Stomach (tissue), 9 donors: ENCODE data around the gene OR4E1. TPM values are rescaled to one million over a fixed set of nuclear protein-coding genes. Genes with fewer than 3 reads are reported as not detected.
"Not testable (repeated sequence)": the region's sequence is repeated elsewhere in the genome, so short reads cannot be mapped to it uniquely, and the experiment has no call there.

Source experiments
- DNase-seq, 2 donors: peaks; one replicate each; pipeline versions ENCODE4 v3.0.0 to v3.0.0-alpha.2; 2013 to 2019
- H3K27ac ChIP-seq, 5 donors: fragments of 200-600 bp in 4 of 5; sonication (generic) in 4 of 5; one replicate each; pipeline ENCODE4 v1.5.1; 2013 to 2019; ENCODE audit warnings: mild to moderate bottlenecking in 1 of 5, moderate library complexity in 1 of 5
- H3K27me3 ChIP-seq, 3 donors: fragments of 200-600 bp; sonication (generic); one replicate each; pipeline ENCODE4 v1.5.1; 2017 to 2019; ENCODE audit warnings: mixed run types in 1 of 3
- H3K36me3 ChIP-seq, 4 donors: fragments of 200-600 bp; sonication (generic); 1 replicate in 3 of 4; 2 replicates in 1 of 4; pipeline ENCODE4 v1.5.1; 2016 to 2019
- H3K4me1 ChIP-seq, 4 donors: fragments of 200-600 bp; sonication (generic); one replicate each; pipeline ENCODE4 v1.5.1; 2016 to 2019
- H3K4me3 ChIP-seq, 4 donors: fragments of 200-600 bp; sonication (generic) in 3 of 4; one replicate each; pipeline ENCODE4 v1.5.1; 2016 to 2019; ENCODE audit warnings: mild to moderate bottlenecking in 1 of 4
- H3K9me3 ChIP-seq, 4 donors: fragments of 200-600 bp; sonication (generic); one replicate each; pipeline ENCODE4 v1.5.1; 2016 to 2019
- CTCF ChIP-seq, 7 experiments: fragments of 450-650 bp in 4 of 7; fragments of 200-600 bp in 3 of 7; sonication (generic) in 3 of 7; IDR thresholded peaks; one replicate each; pipeline ENCODE4 v1.5.1; 2016 to 2019; ENCODE audit warnings: antibody characterized with exemption in 7 of 7, control low read depth in 2 of 7, mild to moderate bottlenecking in 1 of 7
- EP300 ChIP-seq: sonication (generic); formaldehyde crosslinking; IDR thresholded peaks from one replicate; pipeline ENCODE4 v1.6.1; 2017; ENCODE audit warnings: antibody characterized with exemption
- POLR2A ChIP-seq, 4 donors: fragments of 450-650 bp; IDR thresholded peaks; one replicate each; pipeline ENCODE4 v1.6.1; 2016; ENCODE audit warnings: antibody characterized with exemption in 4 of 4, control low read depth in 2 of 4, mild to moderate bottlenecking in 1 of 4, moderate library complexity in 1 of 4
- POLR2AphosphoS5 ChIP-seq, 3 donors: sonication (generic); formaldehyde crosslinking; IDR thresholded peaks; one replicate each; pipeline ENCODE4 v1.6.1; 2016; ENCODE audit warnings: antibody characterized with exemption in 3 of 3
- WGBS, 5 donors: extraction: QIAGEN DNeasy Blood & Tissue Kit in 3 of 5; methylation state at CpG; one replicate each; pipeline versions ENCODE4 v1.1.5 to v1.1.7; 2013 to 2018; 5-methylcytosine and 5-hydroxymethylcytosine counted together
- intact Hi-C: fragments of 100-400 bp; cut with DNase I; formaldehyde crosslinking; loops from one replicate; pipeline ENCODE4 v1.15.1; 2023; ENCODE audit warnings: low total_unique reads
- polyA plus RNA-seq, 3 donors: library from polyadenylated mRNA; stranded (reverse); fragments of 200-250 nt; gene quantifications; one replicate each; pipeline ENCODE4 v1.2.3, GENCODE V29; 2013
- total RNA-seq, 5 donors: library from RNA; depleted of rRNA; stranded (reverse); fragments of >200 nt; gene quantifications; one replicate each; pipeline versions ENCODE4 v1.1.0 to v1.2.3, GENCODE V29; 2014 to 2016
- donor health status: healthy with polysubstance abuse.
- donor health status: Bipolar disorder and iron deficiency.
- donor health status: healthy.

OR4E1 gene
- total and polyA plus RNA-seq, 8 donors, result not detected

GRCh38 chr14:21702316-21702715 lies 28.7 kb upstream of the OR4E1 start:
- Histone ChIP-seq H3K36me3 (no peaks in the 10 kb centered on the region), H3K4me1 (no peaks in the 10 kb centered on the region), H3K27ac (no peak overlapping the region), H3K9me3 (peaks cover 0 to 13% (median 6%) of the 10 kb centered on the region in 4 donors), H3K4me3 (no peak overlapping the region), H3K27me3 (no peaks in the 10 kb centered on the region)
- intact Hi-C loops, result no loop called here
- WGBS, 5 donors, result 55 to 71% (median 61%) methylated on average over 2 of the region's 2 CpGs
- TF ChIP-seq POLR2AphosphoS5 (IDR thresholded peaks at IDR 0.05) (no peak), EP300 (no peak), POLR2A (IDR thresholded peaks at IDR 0.05) (no peak), CTCF (IDR thresholded peaks at IDR 0.05) (no peak)
- no peak for DNase-seq

GRCh38 chr14:21699551-21699950 lies 25.9 kb upstream of the OR4E1 start:
- Histone ChIP-seq H3K27me3 (no peaks in the 10 kb centered on the region), H3K9me3 (peaks cover 0 to 9% (median 2%) of the 10 kb centered on the region in 4 donors), H3K4me3 (no peak overlapping the region), H3K36me3 (no peaks in the 10 kb centered on the region), H3K27ac (no peak overlapping the region), H3K4me1 (no peaks in the 10 kb centered on the region)
- intact Hi-C loops, result no loop called here
- 74 to 90% (median 75%) methylated on average over 2 of the region's 2 CpGs for WGBS, 5 donors
- TF ChIP-seq POLR2A (IDR thresholded peaks at IDR 0.05) (no peak), EP300 (no peak), CTCF (IDR thresholded peaks at IDR 0.05) (no peak), POLR2AphosphoS5 (IDR thresholded peaks at IDR 0.05) (no peak)
- no peak for DNase-seq

- H3K9me3 ChIP-seq, DNase-seq, H3K27ac ChIP-seq, H3K4me1 ChIP-seq, H3K4me3 ChIP-seq, H3K36me3 ChIP-seq, H3K27me3 ChIP-seq, intact Hi-C loops: not testable (repeated sequence)
- 5 to 56% (median 25%) methylated on average over 1 to 3 of the region's 3 CpGs for WGBS, 5 donors
Measured at GRCh38 chr14:21698538-21698937, 24.9 kb upstream of the OR4E1 start.

- H3K27ac ChIP-seq, H3K36me3 ChIP-seq, H3K27me3 ChIP-seq, H3K4me1 ChIP-seq, intact Hi-C loops, H3K9me3 ChIP-seq, H3K4me3 ChIP-seq, DNase-seq: not testable (repeated sequence)
- 93 to 96% (median 96%) methylated on average over 29 to 33 of the region's 33 CpGs for WGBS, 5 donors
Measured at GRCh38 chr14:21697662-21698061, 24.0 kb upstream of the OR4E1 start.

GRCh38 chr14:21694425-21694824 lies 20.8 kb upstream of the OR4E1 start:
- DNase-seq, result no peak
- Histone ChIP-seq H3K27ac (no peak overlapping the region), H3K27me3 (no peaks in the 10 kb centered on the region), H3K9me3 (peaks cover 0 to 9% (median 2%) of the 10 kb centered on the region in 4 donors), H3K36me3 (no peaks in the 10 kb centered on the region), H3K4me3 (no peak overlapping the region), H3K4me1 (no peaks in the 10 kb centered on the region)
- TF ChIP-seq EP300, result no peak
- TF ChIP-seq CTCF (IDR thresholded peaks at IDR 0.05), result no peak
- intact Hi-C loops, result no loop called here

GRCh38 chr14:21686468-21686867 lies 12.8 kb upstream of the OR4E1 start:
- TF ChIP-seq CTCF (IDR thresholded peaks at IDR 0.05) (no peak), POLR2AphosphoS5 (IDR thresholded peaks at IDR 0.05) (no peak), EP300 (no peak), POLR2A (IDR thresholded peaks at IDR 0.05) (no peak)
- DNase-seq, result no peak

More at GRCh38 chr14:21686468-21686867, 12.8 kb upstream of the OR4E1 start:
- intact Hi-C loops, result no loop called here
- Histone ChIP-seq H3K4me1 (no peaks in the 10 kb centered on the region), H3K4me3 (no peak overlapping the region), H3K9me3 (no peaks in the 10 kb centered on the region), H3K27me3 (no peaks in the 10 kb centered on the region), H3K27ac (no peak overlapping the region), H3K36me3 (no peaks in the 10 kb centered on the region)
- WGBS, 5 donors, result 64 to 82% (median 73%) methylated on average over 2 of the region's 2 CpGs
